Measurements from ENCODE around the gene C1orf53. TPM values are rescaled to one million over a fixed set of nuclear protein-coding genes. Genes with fewer than 3 reads are reported as not detected.
"Not testable (repeated sequence)": the region's sequence is repeated elsewhere in the genome, so short reads cannot be mapped to it uniquely, and the experiment has no call there.

The C1orf53 gene
- total and polyA plus RNA-seq, 4 donors: 2.1 to 4.6 (median 2.7) TPM

- Histone ChIP-seq H3K9me3 (ENCODE audit: control insufficient read depth, insufficient read depth, low read length) (no peaks in the 10 kb centered on the region), H3K27me3 (ENCODE audit: control insufficient read depth, insufficient read depth, low read length) (no peaks in the 10 kb centered on the region), H3K4me3 (ENCODE audit: low read depth, low read length) (no peak overlapping the region), H3K4me1 (ENCODE audit: control insufficient read depth, insufficient read depth, low read length) (no peaks in the 10 kb centered on the region), H3K36me3 (ENCODE audit: control insufficient read depth, insufficient read depth, low read length) (no peaks in the 10 kb centered on the region), H3K27ac (ENCODE audit: low read depth, low read length) (no peak overlapping the region)
- 82% methylated on average over 2 of the region's 5 CpGs for WGBS (ENCODE audit: insufficient coverage)
- DNase-seq (ENCODE audit: low read depth in 4 of 6, low spot score in 6 of 6): no peak
Observed at GRCh38 chr1:197951617-197952175, 49.3 kb downstream of the C1orf53 start.

GRCh38 chr1:197953472-197953871 is 51.0 kb downstream of the C1orf53 start:
- not testable (repeated sequence) for H3K27ac ChIP-seq (ENCODE audit: low read depth, low read length); H3K27me3 ChIP-seq (ENCODE audit: control insufficient read depth, insufficient read depth, low read length); H3K4me1 ChIP-seq (ENCODE audit: control insufficient read depth, insufficient read depth, low read length); H3K9me3 ChIP-seq (ENCODE audit: control insufficient read depth, insufficient read depth, low read length); H3K4me3 ChIP-seq (ENCODE audit: low read depth, low read length); H3K36me3 ChIP-seq (ENCODE audit: control insufficient read depth, insufficient read depth, low read length); DNase-seq (ENCODE audit: low read depth in 4 of 6, low spot score in 6 of 6)
- WGBS (ENCODE audit: insufficient coverage): 83% methylated on average over 3 of the region's 6 CpGs

GRCh38 chr1:197954718-197955418 is 52.4 kb downstream of the C1orf53 start:
- Histone ChIP-seq H3K27me3 (ENCODE audit: control insufficient read depth, insufficient read depth, low read length) (no peaks in the 10 kb centered on the region), H3K27ac (ENCODE audit: low read depth, low read length) (no peak overlapping the region), H3K36me3 (ENCODE audit: control insufficient read depth, insufficient read depth, low read length) (no peaks in the 10 kb centered on the region), H3K9me3 (ENCODE audit: control insufficient read depth, insufficient read depth, low read length) (no peaks in the 10 kb centered on the region), H3K4me3 (ENCODE audit: low read depth, low read length) (no peak overlapping the region), H3K4me1 (ENCODE audit: control insufficient read depth, insufficient read depth, low read length) (no peaks in the 10 kb centered on the region)
- WGBS (ENCODE audit: insufficient coverage): no CpG with 5 or more reads among the region's 4 CpGs
- DNase-seq (ENCODE audit: low read depth in 4 of 6, low spot score in 6 of 6): no peak

- Histone ChIP-seq H3K36me3 (ENCODE audit: control insufficient read depth, insufficient read depth, low read length) (no peaks in the 10 kb centered on the region), H3K9me3 (ENCODE audit: control insufficient read depth, insufficient read depth, low read length) (no peaks in the 10 kb centered on the region), H3K4me3 (ENCODE audit: low read depth, low read length) (no peak overlapping the region), H3K27me3 (ENCODE audit: control insufficient read depth, insufficient read depth, low read length) (no peaks in the 10 kb centered on the region), H3K4me1 (ENCODE audit: control insufficient read depth, insufficient read depth, low read length) (no peaks in the 10 kb centered on the region), H3K27ac (ENCODE audit: low read depth, low read length) (no peak overlapping the region)
- no peak for DNase-seq (ENCODE audit: low read depth in 4 of 6, low spot score in 6 of 6)
- no CpG with 5 or more reads among the region's 4 CpGs for WGBS (ENCODE audit: insufficient coverage)
Observed at GRCh38 chr1:197955486-197956394, 53.3 kb downstream of the C1orf53 start.

Other genes with a start within 250 kb of the C1orf53 start
- gene DENND1B, start 127.2 kb upstream of the C1orf53 start, total RNA-seq: 10 to 100 TPM; 18.4 to 44.6 TPM
- gene DENND1B, start 127.2 kb upstream of the C1orf53 start, polyA plus RNA-seq (ENCODE audit: insufficient read length in 2 of 2): 10 to 100 TPM in 1 of 2 donors, 1 to 10 TPM in 1; 7.9 to 12.4 TPM
- gene LHX9, start 14.7 kb downstream of the C1orf53 start, total RNA-seq: under 1 TPM; 0.39 to 0.59 TPM
- 1 to 10 TPM; 1.2 to 2.0 TPM for gene LHX9, start 14.7 kb downstream of the C1orf53 start, polyA plus RNA-seq (ENCODE audit: insufficient read length in 2 of 2)